GM10266 (cell line): ENCODE data around the gene SLC25A12.
A peak's percentile ranks its signal among the peaks of the same experiment; 100 is the strongest.
"Not testable (repeated sequence)": the region's sequence is repeated elsewhere in the genome, so short reads cannot be mapped to it uniquely, and the experiment has no call there.

Experiments
- DNase-seq: peaks from one replicate; pipeline ENCODE4 v3.0.0; 2012; ENCODE audit errors: extremely low spot score
- TF ChIP-seq, protein P1 (sequence below): IDR thresholded peaks from 2 replicates; pipeline ENCODE4 v1.5.1; 2012; ENCODE audit warnings: mild to moderate bottlenecking, low read depth; ENCODE audit not compliant: control insufficient read depth, insufficient read depth; ENCODE audit errors: missing control alignments

The SLC25A12 gene

DNA sequence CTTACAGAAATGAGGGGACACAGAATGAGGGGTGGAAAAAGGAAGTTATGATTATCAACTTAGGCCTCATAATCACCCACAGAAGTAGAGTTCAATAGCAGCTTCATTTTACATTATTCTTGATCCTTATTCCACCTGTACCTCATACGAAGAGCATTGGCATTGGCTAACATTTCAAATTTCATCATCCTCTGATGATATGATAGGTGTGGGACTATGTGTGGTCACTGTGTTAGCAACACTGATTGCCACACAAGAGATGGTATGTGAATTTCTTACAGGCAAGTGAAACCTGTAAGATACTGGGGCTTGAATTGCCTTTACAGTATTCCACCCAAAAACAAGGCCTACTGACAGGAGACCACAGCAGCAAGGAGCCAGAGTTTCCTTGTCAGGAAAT, 14.2 kb upstream of the SLC25A12 start:
- TF ChIP-seq, protein P1, sequence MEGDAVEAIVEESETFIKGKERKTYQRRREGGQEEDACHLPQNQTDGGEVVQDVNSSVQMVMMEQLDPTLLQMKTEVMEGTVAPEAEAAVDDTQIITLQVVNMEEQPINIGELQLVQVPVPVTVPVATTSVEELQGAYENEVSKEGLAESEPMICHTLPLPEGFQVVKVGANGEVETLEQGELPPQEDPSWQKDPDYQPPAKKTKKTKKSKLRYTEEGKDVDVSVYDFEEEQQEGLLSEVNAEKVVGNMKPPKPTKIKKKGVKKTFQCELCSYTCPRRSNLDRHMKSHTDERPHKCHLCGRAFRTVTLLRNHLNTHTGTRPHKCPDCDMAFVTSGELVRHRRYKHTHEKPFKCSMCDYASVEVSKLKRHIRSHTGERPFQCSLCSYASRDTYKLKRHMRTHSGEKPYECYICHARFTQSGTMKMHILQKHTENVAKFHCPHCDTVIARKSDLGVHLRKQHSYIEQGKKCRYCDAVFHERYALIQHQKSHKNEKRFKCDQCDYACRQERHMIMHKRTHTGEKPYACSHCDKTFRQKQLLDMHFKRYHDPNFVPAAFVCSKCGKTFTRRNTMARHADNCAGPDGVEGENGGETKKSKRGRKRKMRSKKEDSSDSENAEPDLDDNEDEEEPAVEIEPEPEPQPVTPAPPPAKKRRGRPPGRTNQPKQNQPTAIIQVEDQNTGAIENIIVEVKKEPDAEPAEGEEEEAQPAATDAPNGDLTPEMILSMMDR = no peak
- no peak for DNase-seq

DNA sequence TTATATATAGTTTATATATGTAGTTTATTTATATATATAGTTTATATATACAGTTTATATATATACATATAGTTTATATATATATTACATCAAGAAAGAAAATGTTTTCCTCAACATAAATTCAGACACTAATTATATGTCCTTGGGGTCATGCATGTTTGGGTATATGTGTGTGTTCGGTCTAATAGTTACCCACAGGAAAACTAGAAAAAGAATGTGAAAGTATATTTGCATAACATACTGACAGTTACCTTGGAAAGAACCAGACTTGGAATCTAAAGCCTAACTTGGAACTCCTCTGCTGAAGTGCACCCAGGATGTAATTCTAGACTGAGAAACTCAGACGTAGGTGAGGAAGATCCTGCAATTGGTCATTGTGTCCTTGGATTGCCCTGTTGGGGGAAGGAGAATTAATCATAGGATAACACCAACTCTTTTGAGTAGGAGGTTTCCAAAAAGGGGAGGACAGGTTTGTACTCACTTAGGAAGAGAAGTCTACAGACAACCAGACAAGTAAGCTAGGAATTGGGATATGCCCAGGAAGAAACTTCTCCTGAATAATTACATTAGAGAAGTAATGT, 8.9 kb upstream of the SLC25A12 start:
- TF ChIP-seq, protein P1 = no peak
- peak; percentile 32 for DNase-seq

DNA sequence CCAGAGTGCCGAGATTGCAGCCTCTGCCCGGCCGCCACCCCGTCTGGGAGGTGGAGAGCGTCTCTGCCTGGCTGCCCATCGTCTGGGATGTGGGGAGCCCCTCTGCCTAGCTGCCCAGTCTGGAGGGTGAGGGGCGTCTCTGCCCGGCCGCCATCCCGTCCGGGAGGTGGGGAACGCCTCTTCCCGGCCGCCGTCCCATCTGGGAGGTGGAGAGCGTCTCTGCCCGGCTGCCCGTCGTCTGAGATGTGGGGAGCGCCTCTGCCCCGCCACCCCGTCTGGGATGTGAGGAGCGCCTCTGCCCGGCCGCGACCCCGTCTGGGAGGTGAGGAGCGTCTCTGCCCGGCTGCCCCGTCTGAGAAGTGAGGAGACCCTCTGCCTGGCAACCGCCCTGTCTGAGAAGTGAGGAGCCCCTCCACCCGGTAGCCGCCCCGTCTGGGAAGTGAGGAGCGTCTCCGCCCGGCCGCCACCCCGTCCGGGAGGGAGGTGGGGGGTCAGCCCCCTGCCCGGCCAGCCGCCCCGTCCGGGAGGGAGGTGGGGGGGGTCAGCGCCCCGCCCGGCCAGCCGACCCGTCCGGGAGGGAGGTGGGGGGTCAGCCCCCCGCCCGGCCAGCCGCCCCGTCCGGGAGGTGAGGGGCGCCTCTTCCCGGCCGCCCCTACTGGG, 5.7 kb upstream of the SLC25A12 start:
- not testable (repeated sequence) for DNase-seq

DNA sequence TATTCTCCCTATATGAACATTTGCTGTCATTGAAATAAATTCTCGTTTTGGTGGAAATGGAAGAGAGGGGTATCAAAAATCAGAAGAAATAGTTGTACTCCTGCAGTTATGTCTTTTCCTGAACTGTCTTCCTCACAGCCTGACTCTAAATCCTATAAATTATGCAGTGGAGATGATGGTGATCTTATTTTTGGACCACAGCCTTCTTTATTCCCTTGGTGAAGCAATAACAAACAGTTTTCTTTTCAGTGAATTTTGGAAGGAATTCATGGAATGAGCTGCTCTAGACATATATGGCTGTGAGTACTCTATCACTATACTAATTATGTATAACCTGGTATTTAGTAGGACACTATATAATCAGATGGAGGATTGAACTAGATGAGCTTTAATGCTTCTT, 1.7 kb upstream of the SLC25A12 start:
- TF ChIP-seq, protein P1 = no peak
- DNase-seq = no peak

DNA sequence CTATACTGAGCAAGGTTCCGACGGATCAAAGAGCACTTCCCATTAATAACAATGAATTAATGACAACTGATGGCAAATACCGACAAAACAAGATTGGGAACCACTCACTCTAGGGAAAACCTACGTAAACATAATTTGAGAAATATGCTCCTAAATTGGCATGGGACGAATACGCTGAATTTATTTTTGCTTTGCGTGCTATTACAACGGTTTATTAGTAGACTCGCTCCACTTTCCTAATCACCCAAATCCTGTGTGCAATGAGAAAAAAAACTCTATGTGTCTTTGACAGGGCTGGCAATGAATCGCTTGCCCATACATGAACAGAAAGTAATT, 536 bp upstream of the SLC25A12 start:
- TF ChIP-seq, protein P1 = no peak
- no peak for DNase-seq

DNA sequence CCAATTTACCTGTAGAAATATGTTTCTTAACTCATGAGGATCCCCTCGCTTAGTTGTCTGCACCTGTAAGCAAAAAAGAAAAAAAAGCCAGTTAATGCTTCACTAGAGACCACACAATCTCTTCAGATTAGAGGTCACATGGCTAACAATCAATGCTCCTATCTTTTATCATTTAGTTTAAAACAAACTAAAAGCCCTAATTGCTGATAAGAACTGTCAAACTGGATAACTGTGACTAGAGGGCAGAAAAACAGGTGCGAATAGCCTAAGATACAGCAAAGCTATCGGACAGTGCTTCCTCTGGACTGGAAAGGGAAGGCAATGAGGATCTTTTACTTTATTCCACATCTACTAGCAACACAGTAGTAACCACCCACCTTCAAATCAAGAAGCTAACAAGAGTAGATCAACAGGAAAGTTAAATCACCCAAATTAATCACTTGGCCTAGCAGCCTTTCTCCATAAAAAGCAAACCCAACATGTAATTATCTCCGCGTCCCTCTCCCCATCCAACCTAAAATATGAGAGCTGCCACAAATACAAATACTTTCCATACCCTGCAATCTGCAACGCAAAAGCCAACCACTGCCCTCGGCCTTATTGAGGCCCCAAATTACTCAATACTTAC, 734 bp downstream of the SLC25A12 start:
- DNase-seq = no peak
- TF ChIP-seq, protein P1 = no peak

DNA sequence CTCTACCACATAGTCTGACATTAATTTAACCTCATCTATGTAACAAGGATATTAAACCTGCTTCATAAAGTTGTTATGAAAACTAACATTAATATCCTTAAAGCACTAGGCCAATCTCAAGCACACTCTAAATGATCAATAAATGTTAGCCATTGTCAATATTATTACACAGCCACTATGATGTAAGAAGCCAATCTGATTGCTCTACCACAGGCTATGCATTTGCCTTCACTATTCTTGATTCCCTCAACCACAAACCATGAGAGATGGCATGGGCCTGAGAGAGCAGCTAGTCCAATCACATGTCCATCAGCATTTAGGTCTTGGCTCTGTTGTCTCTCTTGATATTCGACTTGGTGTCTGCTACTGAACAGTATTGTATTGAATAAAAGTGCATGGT, 4.2 kb downstream of the SLC25A12 start:
- TF ChIP-seq, protein P1 = no peak
- DNase-seq = no peak

DNA sequence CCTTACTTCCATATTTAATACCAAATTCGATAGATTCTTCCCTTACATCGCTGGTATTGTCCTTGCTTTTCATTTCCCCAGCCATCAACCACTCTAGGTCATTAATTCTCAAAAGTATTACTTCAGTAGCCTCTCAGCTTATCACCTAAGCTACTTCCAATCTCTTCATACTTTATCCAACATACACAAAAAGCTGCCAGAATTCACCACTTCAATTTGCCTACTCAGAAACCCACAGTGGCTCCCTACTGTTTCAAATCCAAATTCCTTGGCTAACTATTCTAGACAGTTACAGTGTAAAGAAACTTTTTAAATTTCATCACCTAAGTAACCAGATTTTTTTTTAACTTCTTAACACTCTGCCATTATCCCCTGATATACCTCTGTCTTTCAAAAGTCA, 4.7 kb downstream of the SLC25A12 start:
- no peak for DNase-seq
- TF ChIP-seq, protein P1 = no peak
